A549 (cell line): ENCODE data around the gene ZNF273.

Source experiments
- CTCF ChIP-seq: fragments of >200 bp; sonication (Bioruptor Twin); formaldehyde crosslinking; IDR thresholded peaks from 3 replicates; pipeline ENCODE4 v1.5.1; 2016
- JUNB ChIP-seq: fragments of >200 bp; sonication (Bioruptor Twin); formaldehyde crosslinking; IDR thresholded peaks from 2 replicates; pipeline ENCODE4 v1.6.1; 2016
- POLR2A ChIP-seq: IDR thresholded peaks from 2 replicates; pipeline ENCODE4 v1.6.1; 2012; ENCODE audit warnings: mild to moderate bottlenecking, low read length

GRCh38 chr7:64874562-64875250, 28.4 kb upstream of the ZNF273 start:
- TF ChIP-seq CTCF, result no peak
- no peak for TF ChIP-seq POLR2A
- TF ChIP-seq JUNB, result no peak
